PC-3 (cell line): ENCODE data around the gene COPRS. TPM values are rescaled to one million over a fixed set of nuclear protein-coding genes. Genes with fewer than 3 reads are reported as not detected.

Source experiments
- ATAC-seq: fragments of 200-7000 bp; cut with Tn5 transposase; 2 replicates; pipeline ENCODE4 v1.9.1; 2020; ENCODE audit warnings: mild to moderate bottlenecking, moderate library complexity
- BruUV-seq: library from RNA; stranded (reverse); fragments of 400-500 nt; replicated peaks from 2 replicates; lab custom pipeline; 2021; lab: Mats Ljungman, UMichigan
- CTCF ChIA-PET: fragments of 300-600 bp; sonication (Branson Sonifier 250); formaldehyde crosslinking; loops from one replicate; lab custom pipeline; 2022; ENCODE audit warnings: antibody characterized with exemption; lab: Charles Lee
- POLR2A ChIA-PET: fragments of 300-600 bp; sonication (Branson Sonifier 250); formaldehyde crosslinking; loops from one replicate; lab custom pipeline; 2022; ENCODE audit warnings: antibody characterized with exemption; ENCODE audit not compliant: unreplicated experiment; lab: Charles Lee
- DNase-seq: peaks from one replicate; pipeline ENCODE4 v3.0.0-alpha.2; 2015
- H2AFZ ChIP-seq: fragments of 300-600 bp; sonication (generic); 2 replicates; pipeline ENCODE4 v1.6.0; 2016; ENCODE audit warnings: antibody characterized with exemption, low read length
- H3F3A ChIP-seq: fragments of 300-600 bp; sonication (generic); one replicate; pipeline ENCODE4 v1.6.0; 2017; ENCODE audit warnings: antibody characterized with exemption, low read length, control low read depth, mild to moderate bottlenecking; ENCODE audit not compliant: unreplicated experiment
- H3K27ac ChIP-seq: fragments of 300-600 bp; sonication (generic); 2 replicates; pipeline ENCODE4 v1.5.1; 2016; ENCODE audit warnings: mild to moderate bottlenecking, low read length
- H3K27me3 ChIP-seq: fragments of 300-600 bp; sonication (generic); 2 replicates; pipeline ENCODE4 v1.6.1; 2016; ENCODE audit warnings: low read length, mixed read lengths
- H3K36me3 ChIP-seq: fragments of 300-600 bp; sonication (generic); 2 replicates; pipeline ENCODE4 v1.6.1; 2016; ENCODE audit warnings: low read depth, mixed run types, low read length, mixed read lengths
- H3K4me1 ChIP-seq: fragments of 300-600 bp; sonication (generic); 2 replicates; pipeline ENCODE4 v1.5.1; 2016; ENCODE audit warnings: low read length; ENCODE audit not compliant: insufficient read depth
- H3K4me2 ChIP-seq: fragments of 300-600 bp; sonication (generic); 2 replicates; pipeline ENCODE4 v1.6.0; 2016; ENCODE audit warnings: low read length
- H3K4me3 ChIP-seq: fragments of 300-600 bp; sonication (generic); 2 replicates; pipeline ENCODE4 v1.5.1; 2016; ENCODE audit warnings: mild to moderate bottlenecking, low read length, mixed read lengths
- H3K79me2 ChIP-seq: fragments of 300-600 bp; sonication (generic); 2 replicates; pipeline ENCODE4 v1.6.1; 2017; ENCODE audit warnings: low read length, mixed read lengths
- H3K9ac ChIP-seq: fragments of 300-600 bp; sonication (generic); 2 replicates; pipeline ENCODE4 v1.6.0; 2016; ENCODE audit warnings: mild to moderate bottlenecking, low read length
- H3K9me2 ChIP-seq: fragments of 300-600 bp; sonication (generic); replicated peaks from 2 replicates; pipeline ENCODE4 v1.6.1; 2016; ENCODE audit warnings: mixed run types, low read length, mixed read lengths
- H3K9me3 ChIP-seq: fragments of 300-600 bp; sonication (generic); 2 replicates; pipeline ENCODE4 v1.6.1; 2016; ENCODE audit warnings: low read length, mixed read lengths
- H4K20me1 ChIP-seq: fragments of 300-600 bp; sonication (generic); 2 replicates; pipeline ENCODE4 v1.6.1; 2016; ENCODE audit warnings: low read length, mixed read lengths
- EZH2 ChIP-seq: fragments of 300-600 bp; sonication (generic); IDR thresholded peaks from one replicate; pipeline ENCODE4 v1.6.1; 2017; ENCODE audit warnings: antibody characterized with exemption, mild to moderate bottlenecking, low read length; ENCODE audit not compliant: unreplicated experiment
- EZH2phosphoT487 ChIP-seq: fragments of 300-600 bp; sonication (generic); IDR thresholded peaks from 2 replicates; pipeline ENCODE4 v1.6.1; 2018; ENCODE audit warnings: mild to moderate bottlenecking, antibody characterized with exemption, low read length, borderline replicate concordance
- intact Hi-C: fragments of 100-400 bp; cut with micrococcal nuclease; formaldehyde crosslinking; loops from 2 replicates; pipeline ENCODE4 v1.9.0; 2023
- total RNA-seq: library from RNA; depleted of rRNA; stranded (reverse); fragments of >200 nt; gene quantifications from 2 replicates; pipeline ENCODE4 v1.2.3, GENCODE V29; 2014
- TF ChIP-seq, protein P1 (sequence below): fragments of 300-600 bp; sonication (generic); conservative IDR thresholded peaks from 2 replicates; pipeline ENCODE4 v1.5.1; 2017; ENCODE audit warnings: antibody characterized with exemption, low read depth, mild to moderate bottlenecking, low read length

The COPRS gene
- total RNA-seq, 1 experiment from 2014 or later = 79.0 TPM

DNA sequence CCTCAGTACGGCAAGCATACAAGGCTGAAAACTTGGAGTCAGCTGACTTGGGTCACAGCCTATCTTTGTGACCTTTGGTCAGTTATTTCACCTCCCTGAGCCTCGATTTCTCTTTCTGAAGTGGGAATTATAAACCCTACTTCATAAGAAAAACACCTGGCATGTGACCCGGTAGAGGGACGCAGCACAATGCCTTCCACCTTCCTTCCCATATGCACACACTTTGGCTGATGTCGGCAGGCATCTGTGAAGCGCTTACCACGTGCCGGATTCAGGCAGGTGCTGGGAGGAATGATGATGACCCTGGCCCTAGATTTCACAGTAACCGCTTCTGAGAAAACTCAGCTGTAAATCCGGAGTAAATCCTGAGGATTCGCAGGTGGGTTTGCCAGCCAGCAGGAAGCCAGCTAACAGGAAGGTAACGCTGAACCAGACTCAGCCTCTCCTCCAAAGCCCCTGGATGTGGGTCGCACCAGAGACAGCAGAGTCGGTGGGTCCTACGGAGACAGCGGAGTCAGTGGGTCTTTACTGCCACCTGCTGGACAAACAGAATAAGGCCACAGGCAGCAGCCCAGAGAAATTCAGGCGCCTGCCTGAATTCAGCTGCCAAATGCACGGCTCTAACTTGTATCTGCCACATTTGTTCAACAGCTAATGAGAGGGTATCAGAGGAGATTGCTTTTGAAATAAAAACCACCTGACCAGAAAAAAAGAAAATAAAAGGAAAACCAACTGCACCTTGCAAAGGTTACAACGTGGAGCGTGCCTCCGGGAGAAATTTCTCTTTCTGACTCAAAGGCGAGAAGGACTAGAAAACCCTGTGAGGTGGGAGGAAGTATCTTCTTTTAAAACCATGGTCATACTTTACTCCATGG is 16.6 kb downstream of the COPRS start:
- Histone ChIP-seq H3K9ac (no peak overlapping the region), H3K4me3 (peak overlapping the region; percentile 58), H3F3A (no peaks in the 10 kb centered on the region), H3K27me3 (no peaks in the 10 kb centered on the region), H4K20me1 (no peaks in the 10 kb centered on the region), H3K9me3 (no peaks in the 10 kb centered on the region), H3K9me2 (no peaks in the 10 kb centered on the region), H3K4me1 (peaks cover 15% of the 10 kb centered on the region), H3K79me2 (no peaks in the 10 kb centered on the region), H3K27ac (no peak overlapping the region), H2AFZ (peak overlapping the region; percentile 79), H3K4me2 (peak overlapping the region; percentile 82), H3K36me3 (no peaks in the 10 kb centered on the region)
- BruUV-seq = no TSS peak
- DNase-seq (peak; percentile 64), ATAC-seq (peak; percentile 88)
- CTCF ChIA-PET = interaction anchor here (0.6 to 1.2 kb wide), 2 partner anchors 9 to 283 kb away, joined by 3 to 5 read pairs; no protein-coding TSS in a partner anchor
- intact Hi-C loops = loop anchor here (1.0 to 5.0 kb wide), 2 partner anchors 284 to 405 kb away; no protein-coding TSS in a partner anchor
- TF ChIP-seq EZH2 (no peak), EZH2phosphoT487 (no peak)
- TF ChIP-seq, protein P1, sequence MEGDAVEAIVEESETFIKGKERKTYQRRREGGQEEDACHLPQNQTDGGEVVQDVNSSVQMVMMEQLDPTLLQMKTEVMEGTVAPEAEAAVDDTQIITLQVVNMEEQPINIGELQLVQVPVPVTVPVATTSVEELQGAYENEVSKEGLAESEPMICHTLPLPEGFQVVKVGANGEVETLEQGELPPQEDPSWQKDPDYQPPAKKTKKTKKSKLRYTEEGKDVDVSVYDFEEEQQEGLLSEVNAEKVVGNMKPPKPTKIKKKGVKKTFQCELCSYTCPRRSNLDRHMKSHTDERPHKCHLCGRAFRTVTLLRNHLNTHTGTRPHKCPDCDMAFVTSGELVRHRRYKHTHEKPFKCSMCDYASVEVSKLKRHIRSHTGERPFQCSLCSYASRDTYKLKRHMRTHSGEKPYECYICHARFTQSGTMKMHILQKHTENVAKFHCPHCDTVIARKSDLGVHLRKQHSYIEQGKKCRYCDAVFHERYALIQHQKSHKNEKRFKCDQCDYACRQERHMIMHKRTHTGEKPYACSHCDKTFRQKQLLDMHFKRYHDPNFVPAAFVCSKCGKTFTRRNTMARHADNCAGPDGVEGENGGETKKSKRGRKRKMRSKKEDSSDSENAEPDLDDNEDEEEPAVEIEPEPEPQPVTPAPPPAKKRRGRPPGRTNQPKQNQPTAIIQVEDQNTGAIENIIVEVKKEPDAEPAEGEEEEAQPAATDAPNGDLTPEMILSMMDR = peak; percentile 85
- POLR2A ChIA-PET = no interaction called here

DNA sequence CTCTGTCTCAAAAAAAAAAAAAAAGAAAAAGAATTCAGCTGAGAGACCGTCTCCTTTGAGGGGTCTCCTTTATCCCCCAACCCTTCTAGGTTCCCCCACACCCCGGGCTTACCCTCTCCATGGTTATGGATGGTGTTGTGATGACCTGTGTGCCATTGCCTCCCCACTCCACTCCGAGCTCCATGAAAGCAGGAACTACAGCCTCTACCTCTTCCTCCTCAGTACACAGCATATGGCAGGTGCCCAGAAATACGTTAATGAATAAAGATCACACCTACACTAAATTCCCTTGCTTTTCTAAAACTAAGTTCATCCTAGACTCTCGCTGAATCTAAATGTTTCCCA is 17.2 kb downstream of the COPRS start:
- no peaks in the 10 kb centered on the region for H3K36me3 ChIP-seq
- H3K4me3 ChIP-seq = no peak overlapping the region
- no peaks in the 10 kb centered on the region for H3K27me3 ChIP-seq
- H3K79me2 ChIP-seq = no peaks in the 10 kb centered on the region
- no peaks in the 10 kb centered on the region for H3K9me3 ChIP-seq
- H2AFZ ChIP-seq = peak overlapping the region; percentile 79; the same call in 1 of the 2 replicates
- no TSS peak for BruUV-seq
- ChIA-PET CTCF (no interaction called here), POLR2A (no interaction called here)
- intact Hi-C loops = loop anchor here (1.0 to 5.0 kb wide), 2 partner anchors 284 to 405 kb away; no protein-coding TSS in a partner anchor
- no peaks in the 10 kb centered on the region for H3F3A ChIP-seq
- H3K4me1 ChIP-seq = peaks cover 15% of the 10 kb centered on the region
- DNase-seq = no peak
- H4K20me1 ChIP-seq = no peaks in the 10 kb centered on the region
- no peak overlapping the region for H3K9ac ChIP-seq
- H3K9me2 ChIP-seq = no peaks in the 10 kb centered on the region
- no peak overlapping the region for H3K27ac ChIP-seq
- no peak for ATAC-seq
- TF ChIP-seq EZH2 (no peak), EZH2phosphoT487 (no peak)
- TF ChIP-seq, protein P1 = no peak
- peak overlapping the region; percentile 82 for H3K4me2 ChIP-seq
